GM18511 (cell line): ENCODE measurements around the gene FAAP20.

ENCODE experiments used
- ATAC-seq: cut with Tn5 transposase; IDR thresholded peaks from one replicate; pipeline ENCODE4 v1.9.1; 2021; ENCODE audit warnings: mild to moderate bottlenecking, moderate library complexity; ENCODE audit not compliant: unreplicated experiment

The FAAP20 gene

GRCh38 chr1:2197707-2198165, 3.2 kb upstream of the FAAP20 start:
- ATAC-seq: no peak

DNA sequence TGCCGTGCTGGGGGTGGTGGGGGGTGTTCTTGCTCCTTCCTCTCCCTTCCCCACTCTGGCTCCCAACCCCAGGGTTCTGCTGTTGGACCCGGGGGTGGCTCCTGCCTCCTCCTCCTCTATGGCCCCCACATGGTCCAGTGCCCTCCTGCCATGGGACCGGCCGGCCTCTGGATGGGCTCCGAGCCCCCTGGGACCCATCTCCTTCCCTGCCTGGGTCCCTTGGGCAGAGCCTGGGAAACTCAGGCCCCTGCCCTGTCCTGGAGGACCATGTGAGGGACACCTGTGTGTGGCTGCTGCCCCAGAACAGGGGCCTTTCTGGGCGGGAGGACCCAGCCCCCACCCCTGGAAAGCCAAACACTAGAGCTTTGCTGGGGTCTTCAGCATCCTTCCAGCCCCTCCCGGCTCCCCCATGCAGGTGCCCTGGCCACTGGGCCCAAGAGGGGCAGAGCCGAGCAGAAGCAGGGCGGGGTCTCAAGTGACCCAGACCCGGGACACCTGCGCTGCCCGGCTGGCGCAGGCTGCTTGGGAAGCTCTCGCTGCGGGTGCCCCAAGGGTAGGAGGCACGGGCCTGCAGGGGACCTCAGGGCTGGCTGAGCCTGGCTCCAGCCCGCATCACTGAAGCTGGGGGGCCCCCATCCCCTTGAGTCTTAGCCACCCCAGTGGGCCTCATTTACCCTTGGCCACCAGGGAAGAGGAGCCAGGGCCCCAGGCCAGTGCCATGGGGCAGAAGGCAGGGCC, 2.5 kb upstream of the FAAP20 start:
- ATAC-seq: no peak

- no peak for ATAC-seq
Observed at GRCh38 chr1:2195785-2196184, 1.2 kb upstream of the FAAP20 start.

- peak; percentile 70 for ATAC-seq
Observed at GRCh38 chr1:2194898-2195673, 514 bp upstream of the FAAP20 start.

DNA sequence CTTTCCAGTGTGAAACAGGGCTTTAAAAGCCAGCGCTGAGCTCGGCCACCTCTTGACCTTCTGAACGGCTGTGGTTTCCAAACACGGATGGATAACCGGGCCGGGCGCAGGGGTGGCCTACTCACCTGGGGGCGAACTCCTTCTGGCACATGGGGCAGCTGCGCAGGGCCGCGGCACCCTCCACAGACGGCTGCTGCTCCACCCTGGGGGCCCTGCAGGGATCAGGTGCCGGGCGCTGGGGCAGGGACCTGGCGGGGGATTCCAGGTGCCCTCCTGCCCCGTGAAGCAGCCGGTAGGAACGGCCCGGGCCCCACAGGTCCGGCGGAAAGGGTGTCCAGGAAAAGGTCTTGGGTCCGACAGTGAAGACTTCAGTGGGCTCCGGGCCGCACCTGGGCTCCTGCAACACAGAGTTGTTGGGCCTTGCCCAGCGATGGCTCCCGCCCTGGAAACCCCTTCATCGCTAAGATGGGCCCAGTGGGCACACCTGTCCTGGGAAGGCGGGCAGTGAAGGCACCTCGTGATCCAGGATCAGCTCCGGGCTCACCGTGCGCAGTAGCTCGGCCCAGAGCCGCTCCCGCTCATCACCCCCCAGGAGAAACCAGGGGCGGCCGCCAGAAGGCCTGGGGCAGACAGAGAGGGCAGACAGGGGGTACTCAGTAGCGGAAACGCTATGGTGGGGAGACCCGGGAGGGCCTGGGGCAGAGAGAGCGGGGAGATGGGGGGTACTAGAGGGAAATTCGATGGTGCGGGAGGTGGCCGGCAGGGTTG, 874 bp downstream of the FAAP20 start:
- ATAC-seq: no peak

DNA sequence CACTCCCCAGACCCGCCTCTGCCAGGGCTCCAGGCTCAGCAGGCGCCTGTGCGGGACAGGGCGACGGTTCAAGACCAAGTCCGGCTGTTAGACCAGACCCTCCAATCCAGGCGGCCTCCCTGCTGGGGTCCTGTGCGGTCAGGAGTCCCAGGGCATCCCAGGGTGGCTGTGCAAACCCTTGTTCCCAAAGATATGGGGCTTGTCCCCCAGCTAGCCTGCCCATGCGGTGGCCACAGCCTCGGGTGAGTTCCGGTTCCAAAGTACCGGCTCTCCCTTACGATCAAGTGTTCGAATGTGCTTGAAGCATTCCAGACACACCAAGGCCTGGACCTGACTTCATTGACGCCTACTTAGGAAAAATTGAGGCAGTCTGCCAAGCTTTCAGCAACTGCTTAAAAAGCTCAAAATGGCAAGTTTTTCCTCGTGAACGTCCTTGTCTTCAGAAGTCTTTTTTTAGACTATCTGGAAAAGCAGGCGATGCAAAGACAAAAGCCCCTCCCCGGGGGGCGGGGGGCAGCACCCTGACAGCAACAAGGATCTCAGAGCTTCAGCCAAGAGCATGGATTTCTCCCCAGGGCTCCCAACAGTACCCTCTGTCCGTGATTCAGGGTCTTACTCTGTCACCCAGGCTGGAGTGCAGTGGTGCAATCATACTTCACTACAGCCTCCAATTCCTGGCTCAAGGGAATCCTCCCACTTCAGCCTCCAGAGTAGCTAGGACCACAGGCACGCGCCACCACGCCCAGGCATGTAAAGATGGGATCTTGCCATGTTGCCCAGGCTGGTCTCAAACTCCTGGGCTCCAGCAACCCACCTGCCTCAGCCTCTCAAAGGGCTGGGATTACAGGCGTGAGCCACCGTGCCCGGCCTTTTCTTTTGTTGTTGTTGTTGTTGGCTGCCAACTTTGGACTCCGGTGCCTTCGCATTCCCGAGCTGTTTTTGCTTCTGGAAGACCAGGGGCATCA, 2.3 kb downstream of the FAAP20 start:
- ATAC-seq: no peak

GRCh38 chr1:2190491-2190976, 4.0 kb downstream of the FAAP20 start:
- no peak for ATAC-seq

GRCh38 chr1:2189459-2190425, 4.8 kb downstream of the FAAP20 start:
- ATAC-seq: peak; percentile 87

DNA sequence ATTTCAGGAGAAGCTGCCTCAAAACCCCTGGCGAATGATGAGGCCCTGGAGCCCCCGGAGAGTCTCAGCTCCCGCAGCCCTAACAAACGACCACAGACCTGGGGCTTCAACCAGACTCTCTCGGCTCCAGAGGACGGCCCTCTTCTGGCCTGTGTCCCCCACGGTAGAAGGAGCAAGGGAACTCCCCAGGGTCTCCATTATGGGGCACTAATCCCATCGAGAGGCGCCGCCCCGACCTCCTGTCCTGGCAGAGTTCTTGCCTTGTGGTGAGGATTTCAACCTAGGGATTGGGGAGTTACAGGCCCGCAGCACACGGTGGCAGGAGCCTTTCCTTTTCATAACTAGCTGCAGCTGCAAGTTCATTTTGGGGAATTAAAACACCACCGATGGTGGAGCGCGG, 6.2 kb downstream of the FAAP20 start:
- no peak for ATAC-seq

GRCh38 chr1:2187619-2188018, 7.0 kb downstream of the FAAP20 start:
- no peak for ATAC-seq

DNA sequence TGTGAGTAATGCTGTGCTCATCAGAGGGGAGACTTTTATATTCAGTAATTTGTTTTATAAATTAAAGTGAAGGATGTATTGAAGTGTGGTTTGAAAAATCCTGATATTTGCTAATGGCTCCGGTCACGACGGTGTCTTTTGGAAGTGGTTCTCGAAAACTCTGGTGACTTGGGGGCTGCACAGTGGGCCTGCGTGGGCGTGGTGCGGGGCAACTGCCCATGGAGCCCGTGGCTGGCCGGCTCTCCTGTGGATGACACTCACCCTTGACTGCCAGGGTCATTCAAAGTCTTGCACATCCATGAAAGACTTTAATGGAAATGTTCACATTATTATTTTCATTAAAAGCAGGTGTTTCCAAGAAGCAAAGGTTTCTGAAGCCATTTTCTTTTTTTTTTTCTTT, 7.7 kb downstream of the FAAP20 start:
- ATAC-seq: no peak

DNA sequence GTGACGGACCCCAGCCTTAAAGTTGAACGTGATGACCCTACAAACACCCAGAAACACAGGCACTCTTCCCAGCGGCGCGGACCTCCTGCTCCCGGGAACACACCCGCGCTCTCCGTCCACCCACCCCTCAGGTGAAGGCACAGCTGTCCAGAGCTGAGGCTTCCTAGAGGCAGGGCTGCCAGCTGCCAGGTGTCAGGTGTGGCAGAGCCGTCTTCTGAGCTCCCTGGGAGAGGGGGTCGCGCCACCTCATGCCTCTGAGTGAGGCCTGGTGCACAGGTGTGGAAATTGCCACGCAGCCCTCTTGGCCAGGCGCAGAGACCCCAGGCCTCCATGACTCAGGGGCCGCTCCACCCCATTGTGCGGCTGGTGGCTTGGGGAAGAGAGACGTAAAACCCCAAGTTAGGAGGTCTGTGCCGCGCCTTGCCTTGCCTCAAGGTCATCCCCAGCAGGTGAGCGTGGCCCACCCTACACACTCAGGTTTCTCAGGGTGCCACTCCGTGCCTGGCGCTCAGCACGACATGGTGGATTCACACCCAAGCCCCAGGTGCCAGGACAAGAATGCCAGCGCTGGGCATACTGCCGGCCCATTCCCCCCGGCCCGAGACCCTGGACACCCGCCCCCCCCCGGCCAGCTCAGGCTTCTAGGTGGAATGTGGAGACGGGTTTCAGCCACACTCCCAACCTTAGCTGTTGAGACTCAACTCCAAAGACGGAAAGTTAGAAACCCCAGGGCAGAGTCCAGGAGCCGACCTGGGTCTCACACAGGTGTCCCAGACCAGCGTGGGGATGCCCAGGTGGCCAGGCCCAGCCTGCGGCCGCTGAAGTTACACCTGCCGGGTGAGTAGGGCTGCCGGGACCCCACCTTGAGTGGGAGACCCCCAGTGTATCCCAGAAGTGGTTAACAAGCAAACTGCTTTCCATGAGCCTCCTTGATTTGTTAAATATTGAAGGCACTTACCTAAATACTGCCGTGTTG, 8.4 kb downstream of the FAAP20 start:
- ATAC-seq: no peak

GRCh38 chr1:2184934-2185333, 9.6 kb downstream of the FAAP20 start:
- ATAC-seq: no peak

DNA sequence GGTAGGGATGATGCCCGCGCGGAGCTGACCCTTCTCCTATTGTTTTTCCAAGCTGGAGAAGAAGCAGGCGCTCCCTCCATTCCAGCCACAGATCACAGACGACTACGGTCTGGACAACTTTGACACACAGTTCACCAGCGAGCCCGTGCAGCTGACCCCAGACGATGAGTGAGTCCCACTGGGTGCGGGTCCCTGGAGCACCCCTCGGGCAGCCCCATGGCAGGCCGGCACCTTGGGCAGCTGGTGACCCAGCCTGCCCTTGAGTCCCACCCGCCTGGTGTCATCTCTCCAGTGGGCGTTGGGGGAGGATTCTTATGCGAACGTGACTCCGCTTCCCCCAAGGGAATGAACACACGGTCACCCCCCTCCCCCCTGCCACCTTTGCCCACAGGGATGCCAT, 10.0 kb downstream of the FAAP20 start:
- no peak for ATAC-seq

DNA sequence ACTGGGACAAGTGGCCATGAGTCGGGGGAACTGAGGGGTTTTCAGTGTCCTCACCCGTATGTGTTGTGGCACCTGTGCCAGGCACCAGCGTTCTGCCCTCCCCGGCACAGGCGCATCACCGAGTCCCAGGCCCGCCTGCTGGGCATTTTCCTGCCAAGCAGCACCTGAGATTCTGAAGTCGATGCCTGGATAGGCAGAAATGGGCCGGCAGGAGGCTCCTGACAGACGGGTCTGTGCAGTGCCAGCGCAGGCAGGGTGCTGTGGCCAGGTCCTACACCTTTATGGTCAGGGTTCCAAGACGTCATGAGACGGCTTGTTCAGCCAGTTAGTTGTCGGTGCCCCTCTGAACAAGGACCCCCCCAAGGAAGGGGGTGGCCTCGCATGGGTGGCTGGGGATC, 10.6 kb downstream of the FAAP20 start:
- no peak for ATAC-seq

DNA sequence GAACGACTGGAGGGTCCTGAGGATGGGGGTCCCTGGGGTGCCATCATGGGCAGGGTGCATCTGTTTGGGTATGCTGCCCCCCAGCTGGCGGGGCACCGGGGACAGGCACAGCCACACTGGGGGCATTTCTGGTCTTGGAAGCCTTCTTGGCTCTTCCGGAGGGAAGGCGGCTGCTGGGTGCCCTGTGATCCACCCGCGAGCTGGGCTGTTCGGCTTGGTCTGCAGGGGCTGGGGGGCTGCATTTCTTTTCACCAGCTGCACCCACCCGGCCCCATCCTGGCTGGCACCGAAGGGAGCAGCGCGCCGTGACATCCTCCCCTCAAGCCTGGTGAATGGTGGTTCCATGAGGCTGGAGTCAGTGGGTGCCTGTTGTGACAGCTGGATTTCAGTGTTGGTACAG, 12.2 kb downstream of the FAAP20 start:
- no peak for ATAC-seq

DNA sequence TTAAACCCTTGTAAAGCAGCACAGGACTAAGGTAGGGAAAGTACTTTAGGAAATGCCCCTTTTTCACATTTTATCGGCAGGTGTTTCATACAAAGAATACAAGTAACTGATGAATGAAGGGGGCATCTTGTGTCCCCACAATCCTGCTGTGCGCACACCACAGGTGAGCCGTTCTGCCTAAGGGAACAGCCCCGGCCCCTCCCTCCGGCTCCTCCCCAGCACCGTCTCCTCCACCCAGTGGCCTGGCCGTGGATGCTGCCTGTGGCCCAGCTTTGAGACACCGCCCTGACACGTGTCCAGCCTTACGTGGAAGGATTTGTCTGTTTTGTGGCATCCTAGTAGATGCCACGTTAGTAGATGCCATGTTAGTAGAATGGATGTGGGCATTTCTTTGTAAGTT, 12.8 kb downstream of the FAAP20 start:
- ATAC-seq: no peak

GRCh38 chr1:2181271-2181670, 13.3 kb downstream of the FAAP20 start:
- ATAC-seq: no peak
